ENCODE measurements around the gene ACO2. TPM values are rescaled to one million over a fixed set of nuclear protein-coding genes. Genes with fewer than 3 reads are reported as not detected.

Gene ACO2
- polyA plus RNA-seq, 1 of the 3 experiments (the other 2 are of a cell fraction): 47.0 TPM

- TF ChIP-seq CTCF (IDR thresholded peaks at IDR 0.05) (no peak), MEF2A (IDR thresholded peaks at IDR 0.05; ENCODE audit: borderline replicate concordance, low read depth) (no peak), RAD21 (IDR thresholded peaks at IDR 0.05; ENCODE audit: low read length) (no peak), RCOR1 (IDR thresholded peaks at IDR 0.05; ENCODE audit: low read length) (no peak), MXI1 (IDR thresholded peaks at IDR 0.05; ENCODE audit: low read depth, low read length) (no peak), FOSL2 (IDR thresholded peaks at IDR 0.05; ENCODE audit: borderline replicate concordance, low read depth) (no peak), FOXJ3 (CRISPR knock-in tag; IDR thresholded peaks at IDR 0.05) (no peak), EZH2phosphoT487 (IDR thresholded peaks at IDR 0.05; ENCODE audit: borderline replicate concordance, low read depth) (no peak), TCF12 (IDR thresholded peaks at IDR 0.05) (no peak)
- TF ChIP-seq, protein P1, sequence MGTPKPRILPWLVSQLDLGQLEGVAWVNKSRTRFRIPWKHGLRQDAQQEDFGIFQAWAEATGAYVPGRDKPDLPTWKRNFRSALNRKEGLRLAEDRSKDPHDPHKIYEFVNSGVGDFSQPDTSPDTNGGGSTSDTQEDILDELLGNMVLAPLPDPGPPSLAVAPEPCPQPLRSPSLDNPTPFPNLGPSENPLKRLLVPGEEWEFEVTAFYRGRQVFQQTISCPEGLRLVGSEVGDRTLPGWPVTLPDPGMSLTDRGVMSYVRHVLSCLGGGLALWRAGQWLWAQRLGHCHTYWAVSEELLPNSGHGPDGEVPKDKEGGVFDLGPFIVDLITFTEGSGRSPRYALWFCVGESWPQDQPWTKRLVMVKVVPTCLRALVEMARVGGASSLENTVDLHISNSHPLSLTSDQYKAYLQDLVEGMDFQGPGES (IDR thresholded peaks at IDR 0.05; ENCODE audit: low read depth, low read length): no peak
Observed at GRCh38 chr22:41488596-41489385, 19.9 kb downstream of the ACO2 start (continued).

GRCh38 chr22:41491374-41492100 lies 22.6 kb downstream of the ACO2 start:
- Histone ChIP-seq H3K79me2 (ENCODE audit: insufficient read depth) (peaks cover 30% of the 10 kb centered on the region; the same call in 1 of the 2 replicates), H3K9me2 (no peaks in the 10 kb centered on the region), H3K9me3 (no peaks in the 10 kb centered on the region), H3K9ac (no peak overlapping the region), H3K4me1 (ENCODE audit: control insufficient read depth in 1 of 2, insufficient read depth in 2 of 2, low read depth in 1 of 2, low read length in 1 of 2) (peaks cover 0 to 5% of the 10 kb centered on the region in 2 experiments; a peak in 2 of 4 replicates), H3K36me3 (replicated peaks in 1 of 2; ENCODE audit: control insufficient read depth in 1 of 2, insufficient read depth in 2 of 2, low read length in 1 of 2) (no peaks in the 10 kb centered on the region), H3K4me3 (ENCODE audit: low read depth in 2 of 2, low read length in 1 of 2) (no peak overlapping the region), H3K27ac (ENCODE audit: low read depth in 2 of 2, low read length in 1 of 2) (no peak overlapping the region), H4K20me1 (ENCODE audit: insufficient read depth) (no peaks in the 10 kb centered on the region), H3K4me2 (no peak overlapping the region), H2AFZ (ENCODE audit: low read depth) (no peak overlapping the region), H3F3A (replicated peaks; ENCODE audit: insufficient read depth) (no peaks in the 10 kb centered on the region), H3K27me3 (ENCODE audit: insufficient read depth) (no peaks in the 10 kb centered on the region)
- DNase-seq: no peak
- POLR2A ChIA-PET: no interaction called here
- CTCF ChIA-PET: interaction anchor here (0.8 kb wide), 1 partner anchor 26 kb away, joined by 3 read pairs; no protein-coding TSS in a partner anchor
- WGBS (ENCODE audit: low lambda C conversion rate): 89% methylated on average over 5 of the region's 5 CpGs
- TF ChIP-seq, protein P2, sequence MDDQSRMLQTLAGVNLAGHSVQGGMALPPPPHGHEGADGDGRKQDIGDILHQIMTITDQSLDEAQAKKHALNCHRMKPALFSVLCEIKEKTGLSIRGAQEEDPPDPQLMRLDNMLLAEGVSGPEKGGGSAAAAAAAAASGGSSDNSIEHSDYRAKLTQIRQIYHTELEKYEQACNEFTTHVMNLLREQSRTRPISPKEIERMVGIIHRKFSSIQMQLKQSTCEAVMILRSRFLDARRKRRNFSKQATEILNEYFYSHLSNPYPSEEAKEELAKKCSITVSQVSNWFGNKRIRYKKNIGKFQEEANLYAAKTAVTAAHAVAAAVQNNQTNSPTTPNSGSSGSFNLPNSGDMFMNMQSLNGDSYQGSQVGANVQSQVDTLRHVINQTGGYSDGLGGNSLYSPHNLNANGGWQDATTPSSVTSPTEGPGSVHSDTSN (IDR thresholded peaks at IDR 0.05): no peak
- no peak for TF ChIP-seq CTCF (IDR thresholded peaks at IDR 0.05)
- TF ChIP-seq SIN3A (IDR thresholded peaks at IDR 0.05; ENCODE audit: borderline replicate concordance, low read depth, low read length): no peak
- TF ChIP-seq POLR2AphosphoS5 (IDR thresholded peaks at IDR 0.05; ENCODE audit: low read depth, low read length): no peak
